PC-3 (cell line): Measurements from ENCODE around the gene ELP5.

Source experiments
- CTCF ChIP-seq: fragments of 300-600 bp; sonication (generic); conservative IDR thresholded peaks from 2 replicates; pipeline ENCODE4 v1.5.1; 2017; ENCODE audit warnings: antibody characterized with exemption, low read depth, mild to moderate bottlenecking, low read length
- EZH2 ChIP-seq: fragments of 300-600 bp; sonication (generic); IDR thresholded peaks from one replicate; pipeline ENCODE4 v1.6.1; 2017; ENCODE audit warnings: antibody characterized with exemption, mild to moderate bottlenecking, low read length; ENCODE audit not compliant: unreplicated experiment
- EZH2phosphoT487 ChIP-seq: fragments of 300-600 bp; sonication (generic); IDR thresholded peaks from 2 replicates; pipeline ENCODE4 v1.6.1; 2018; ENCODE audit warnings: mild to moderate bottlenecking, antibody characterized with exemption, low read length, borderline replicate concordance

DNA sequence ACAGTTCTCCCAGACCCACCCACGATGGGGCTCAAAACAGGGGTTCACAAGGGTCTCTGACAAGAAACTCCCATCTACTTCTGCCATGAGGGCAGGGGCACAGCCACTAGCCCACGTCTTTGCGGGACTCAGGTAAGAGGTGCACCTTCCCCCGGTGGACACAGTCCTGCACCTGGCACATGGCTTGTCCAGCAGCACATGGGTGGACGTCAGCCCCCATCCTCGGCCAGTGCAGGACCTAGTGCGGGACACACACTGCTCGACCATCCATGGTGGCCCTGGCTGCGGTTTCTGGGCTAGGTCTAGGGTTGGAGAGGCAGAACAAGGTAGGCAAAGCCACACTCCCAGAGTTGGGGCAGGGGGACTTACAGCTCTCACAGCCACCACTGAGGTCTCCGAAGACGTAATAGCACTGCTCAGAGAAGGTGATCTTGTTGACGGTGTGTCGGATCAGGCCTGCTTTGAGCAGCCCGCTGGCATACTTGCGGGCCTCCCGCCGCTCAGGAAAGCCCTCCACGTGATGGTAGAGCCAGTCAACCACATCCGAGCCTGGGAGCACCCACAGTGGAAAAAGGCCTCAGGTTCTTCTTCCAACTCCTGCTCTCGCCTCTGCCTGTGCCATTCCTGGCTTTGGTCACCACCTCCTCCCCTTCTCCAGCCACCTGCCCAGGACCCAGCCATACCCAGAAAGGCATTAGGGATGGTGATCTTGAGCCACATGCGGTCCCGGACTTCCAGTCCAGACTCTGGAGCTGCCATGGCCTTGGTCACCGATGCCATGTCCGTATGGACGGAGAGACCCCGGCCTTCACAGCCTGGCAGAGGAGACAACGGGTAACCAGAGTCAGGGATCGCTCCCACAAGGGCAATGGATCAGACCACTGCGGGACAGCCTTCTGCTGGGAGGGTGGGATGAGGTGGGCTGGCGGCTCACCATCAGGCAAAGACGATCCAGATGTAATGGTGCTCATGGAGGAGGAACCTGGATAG, 25.0 kb upstream of the ELP5 start:
- TF ChIP-seq CTCF, result no peak
- TF ChIP-seq EZH2phosphoT487, result no peak
- no peak for TF ChIP-seq EZH2
